Suprapubic skin (tissue), 4 donors: ENCODE measurements around the gene COL6A1. TPM values are rescaled to one million over a fixed set of nuclear protein-coding genes. Genes with fewer than 3 reads are reported as not detected.

Source experiments
- DNase-seq, 2 donors: peaks; one replicate each; pipeline ENCODE4 v3.0.0-alpha.2; 2019; ENCODE audit warnings: low spot score in 2 of 2
- H3K27ac ChIP-seq: fragments of 200-600 bp; sonication (generic); one replicate; pipeline ENCODE4 v1.5.1; 2019
- H3K27me3 ChIP-seq: fragments of 200-600 bp; sonication (generic); one replicate; pipeline ENCODE4 v1.5.1; 2019
- H3K36me3 ChIP-seq: fragments of 200-600 bp; sonication (generic); one replicate; pipeline ENCODE4 v1.5.1; 2019
- H3K4me1 ChIP-seq: fragments of 200-600 bp; sonication (generic); one replicate; pipeline ENCODE4 v1.5.1; 2019
- H3K4me3 ChIP-seq: fragments of 200-600 bp; sonication (generic); one replicate; pipeline ENCODE4 v1.5.1; 2019; ENCODE audit warnings: mild to moderate bottlenecking
- H3K9me3 ChIP-seq: fragments of 200-600 bp; sonication (generic); one replicate; pipeline ENCODE4 v1.5.1; 2019
- CTCF ChIP-seq, 2 donors: fragments of 200-600 bp in 1 of 2; fragments of 450-650 bp in 1 of 2; sonication (generic) in 1 of 2; IDR thresholded peaks; one replicate each; pipeline ENCODE4 v1.5.1; 2016 to 2019; ENCODE audit warnings: antibody characterized with exemption in 2 of 2, mild to moderate bottlenecking in 1 of 2, moderate library complexity in 1 of 2
- EP300 ChIP-seq: sonication (generic); formaldehyde crosslinking; IDR thresholded peaks from one replicate; pipeline ENCODE4 v1.6.1; 2017; ENCODE audit warnings: antibody characterized with exemption
- POLR2A ChIP-seq, 2 donors: fragments of 450-650 bp; IDR thresholded peaks; one replicate each; pipeline ENCODE4 v1.6.1; 2017; ENCODE audit warnings: antibody characterized with exemption in 2 of 2, mild to moderate bottlenecking in 2 of 2, moderate library complexity in 2 of 2
- POLR2AphosphoS5 ChIP-seq, 3 donors: sonication (generic); formaldehyde crosslinking; IDR thresholded peaks; one replicate each; pipeline ENCODE4 v1.6.1; 2017; ENCODE audit warnings: antibody characterized with exemption in 3 of 3
- WGBS: methylation state at CpG from one replicate; pipeline ENCODE4 v1.1.5; 2018; 5-methylcytosine and 5-hydroxymethylcytosine counted together
- total RNA-seq, 4 donors: library from RNA; depleted of rRNA; stranded (reverse); fragments of >200 nt; gene quantifications; one replicate each; pipeline ENCODE4 v1.1.0, GENCODE V29; 2016

COL6A1 gene
- total RNA-seq, 4 donors from 2014 or later: 105 to 123 (median 109) TPM

DNA sequence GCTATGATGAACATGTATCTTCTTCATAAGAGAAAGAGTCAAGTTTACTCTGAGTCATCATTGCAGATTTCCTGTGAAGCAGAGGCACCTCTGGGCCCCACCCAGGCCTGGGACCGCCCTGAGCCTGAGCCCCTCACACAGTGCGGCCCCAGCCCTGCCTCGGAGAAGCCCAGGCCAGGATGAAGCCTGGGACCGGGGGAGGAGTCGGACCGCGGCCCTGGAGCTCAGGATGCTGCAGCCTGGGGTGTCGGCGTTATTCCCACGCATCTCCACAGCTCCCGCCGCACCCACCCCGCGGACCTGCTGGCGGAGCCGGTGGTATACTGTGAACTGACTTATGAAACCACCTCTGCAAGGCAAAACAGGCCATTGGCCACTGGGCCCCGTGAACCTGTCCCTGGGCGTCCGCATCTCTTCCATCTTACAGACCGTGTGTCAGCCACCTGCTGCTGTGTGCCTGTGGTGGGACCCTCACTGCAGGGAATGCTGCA, 2.4 kb upstream of the COL6A1 start:
- DNase-seq: peak in 1 of 2 donors; percentile 73

DNA sequence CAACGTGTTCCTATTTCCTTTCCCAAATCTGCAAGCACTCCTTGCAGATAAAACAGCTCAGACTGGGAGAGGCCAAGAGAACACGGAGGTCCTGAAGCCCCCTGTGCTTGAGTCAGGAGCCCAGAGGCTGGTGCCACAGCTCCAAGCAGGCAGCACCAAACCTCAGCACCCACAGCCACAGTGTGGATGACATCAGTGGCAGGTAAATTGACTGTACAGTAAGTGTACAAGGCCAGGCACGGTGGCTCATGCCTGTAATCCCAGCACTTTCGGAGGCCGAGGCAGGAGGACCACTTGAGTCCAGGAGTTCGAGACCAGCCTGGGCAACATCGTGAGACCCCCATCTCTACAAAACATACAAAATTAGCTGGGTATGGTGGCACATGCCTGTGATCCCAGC, 1.9 kb upstream of the COL6A1 start:
- peak in 1 of 2 donors; percentile 53 for DNase-seq
- no peak for TF ChIP-seq CTCF (IDR thresholded peaks at IDR 0.05)
- no peak for TF ChIP-seq POLR2A (IDR thresholded peaks at IDR 0.05)
- TF ChIP-seq EP300: no peak
- TF ChIP-seq POLR2AphosphoS5 (IDR thresholded peaks at IDR 0.05): no peak
- Histone ChIP-seq H3K27me3 (peaks cover 6% of the 10 kb centered on the region), H3K4me1 (peaks cover 43% of the 10 kb centered on the region), H3K27ac (peak overlapping the region; percentile 13), H3K9me3 (no peaks in the 10 kb centered on the region), H3K36me3 (peaks cover 5% of the 10 kb centered on the region), H3K4me3 (no peak overlapping the region)
- 88% methylated on average over 7 of the region's 7 CpGs for WGBS

More for the DNA sequence above, 2.4 kb upstream of the COL6A1 start:
- H3K9me3 ChIP-seq: no peaks in the 10 kb centered on the region
- peak overlapping the region; percentile 13 for H3K27ac ChIP-seq
- no peak overlapping the region for H3K4me3 ChIP-seq
- TF ChIP-seq EP300 (no peak), POLR2A (IDR thresholded peaks at IDR 0.05) (no peak)
- 92% methylated on average over 5 of the region's 20 CpGs for WGBS
- H3K27me3 ChIP-seq: peaks cover 6% of the 10 kb centered on the region
- H3K36me3 ChIP-seq: peaks cover under 1% of the 10 kb centered on the region
- peaks cover 45% of the 10 kb centered on the region for H3K4me1 ChIP-seq

DNA sequence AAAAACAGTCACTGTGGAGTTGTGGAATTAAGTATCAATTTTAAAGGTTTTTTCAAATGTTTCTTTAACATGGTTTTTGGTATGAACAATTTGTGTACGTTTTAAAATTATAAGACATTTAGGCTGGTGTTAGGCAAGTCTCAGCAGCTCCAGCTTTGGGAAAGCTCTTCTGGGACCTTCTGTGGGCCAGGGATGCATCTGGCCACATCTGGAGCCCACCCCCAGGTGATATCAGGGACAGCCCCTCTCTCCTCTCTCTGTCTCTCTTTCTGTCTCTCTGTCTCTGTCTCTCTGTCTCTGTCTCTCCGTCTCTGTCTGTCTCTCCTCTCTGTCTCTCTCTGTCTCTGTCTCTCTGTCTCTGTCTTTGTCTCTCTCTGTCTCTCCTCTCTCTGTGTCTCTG, 1.3 kb upstream of the COL6A1 start:
- TF ChIP-seq POLR2AphosphoS5 (IDR thresholded peaks at IDR 0.05) (no peak), CTCF (IDR thresholded peaks at IDR 0.05) (no peak), EP300 (no peak), POLR2A (IDR thresholded peaks at IDR 0.05) (no peak)
- H3K9me3 ChIP-seq: no peaks in the 10 kb centered on the region
- 58% methylated on average over 2 of the region's 2 CpGs for WGBS
- DNase-seq: peak in 1 of 2 donors; percentile 21
- H3K36me3 ChIP-seq: peaks cover 7% of the 10 kb centered on the region
- H3K4me3 ChIP-seq: no peak overlapping the region
- H3K4me1 ChIP-seq: peaks cover 37% of the 10 kb centered on the region
- no peak overlapping the region for H3K27ac ChIP-seq
- peaks cover under 1% of the 10 kb centered on the region for H3K27me3 ChIP-seq

DNA sequence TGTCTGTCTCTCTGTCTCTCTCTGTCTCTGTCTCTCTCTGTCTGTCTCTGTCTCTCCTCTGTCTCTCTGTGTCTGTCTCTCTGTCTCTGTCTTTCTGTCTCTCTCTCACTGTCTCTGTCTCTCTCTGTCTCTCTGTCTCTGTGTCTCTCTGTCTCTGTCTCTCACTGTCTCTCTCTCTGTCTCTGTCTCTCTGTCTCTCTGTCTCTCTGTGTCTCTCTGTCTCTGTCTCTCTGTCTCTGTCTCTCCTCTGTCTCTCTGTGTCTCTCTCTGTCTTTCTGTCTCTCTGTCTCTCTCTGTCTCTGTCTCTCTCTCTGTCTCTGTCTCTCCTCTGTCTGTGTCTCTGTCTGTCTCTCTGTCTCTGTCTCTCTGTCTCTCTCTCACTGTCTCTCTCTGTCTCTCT, 873 bp upstream of the COL6A1 start:
- Histone ChIP-seq H3K4me1 (peaks cover 33% of the 10 kb centered on the region), H3K36me3 (peaks cover 11% of the 10 kb centered on the region), H3K27me3 (no peaks in the 10 kb centered on the region), H3K4me3 (peak overlapping the region; percentile 73), H3K9me3 (no peaks in the 10 kb centered on the region), H3K27ac (peak overlapping the region; percentile 71)
- no peak for DNase-seq
- TF ChIP-seq EP300 (no peak), POLR2AphosphoS5 (IDR thresholded peaks at IDR 0.05) (no peak), POLR2A (IDR thresholded peaks at IDR 0.05) (no peak)

- WGBS: no CpG with 5 or more reads among the region's 45 CpGs
- no peak for TF ChIP-seq POLR2A (IDR thresholded peaks at IDR 0.05)
- TF ChIP-seq POLR2AphosphoS5 (IDR thresholded peaks at IDR 0.05): no peak
- no peak for TF ChIP-seq EP300
- no peak for TF ChIP-seq CTCF (IDR thresholded peaks at IDR 0.05)
- Histone ChIP-seq H3K27ac (peak overlapping the region; percentile 76), H3K36me3 (peaks cover 24% of the 10 kb centered on the region), H3K4me1 (peaks cover 33% of the 10 kb centered on the region), H3K9me3 (no peaks in the 10 kb centered on the region), H3K27me3 (no peaks in the 10 kb centered on the region), H3K4me3 (peak overlapping the region; percentile 73)
- peak; percentile 79 to 85 for DNase-seq
These were observed 655 bp downstream of the COL6A1 start for GRCh38 chr21:45982092-45982757.

GRCh38 chr21:45982758-45983648, 1.4 kb downstream of the COL6A1 start:
- Histone ChIP-seq H3K9me3 (no peaks in the 10 kb centered on the region), H3K4me1 (peaks cover 26% of the 10 kb centered on the region), H3K36me3 (peaks cover 27% of the 10 kb centered on the region), H3K27me3 (no peaks in the 10 kb centered on the region), H3K4me3 (peak overlapping the region; percentile 73), H3K27ac (peak overlapping the region; percentile 76)
- 43% methylated on average over 19 of the region's 45 CpGs for WGBS
- DNase-seq: peak; percentile 71 to 79
- no peak for TF ChIP-seq EP300
- no peak for TF ChIP-seq CTCF (IDR thresholded peaks at IDR 0.05)
- TF ChIP-seq POLR2AphosphoS5 (IDR thresholded peaks at IDR 0.05): no peak
- TF ChIP-seq POLR2A (IDR thresholded peaks at IDR 0.05): no peak
